Measurements from ENCODE around the gene SV2A. TPM values are rescaled to one million over a fixed set of nuclear protein-coding genes. Genes with fewer than 3 reads are reported as not detected.
A peak's percentile ranks its signal among the peaks of the same experiment; 100 is the strongest.
"Not testable (repeated sequence)": the region's sequence is repeated elsewhere in the genome, so short reads cannot be mapped to it uniquely, and the experiment has no call there.

The SV2A gene
- total RNA-seq, 2 donors from 2014 or later = 25.6 to 26.2 TPM

DNA sequence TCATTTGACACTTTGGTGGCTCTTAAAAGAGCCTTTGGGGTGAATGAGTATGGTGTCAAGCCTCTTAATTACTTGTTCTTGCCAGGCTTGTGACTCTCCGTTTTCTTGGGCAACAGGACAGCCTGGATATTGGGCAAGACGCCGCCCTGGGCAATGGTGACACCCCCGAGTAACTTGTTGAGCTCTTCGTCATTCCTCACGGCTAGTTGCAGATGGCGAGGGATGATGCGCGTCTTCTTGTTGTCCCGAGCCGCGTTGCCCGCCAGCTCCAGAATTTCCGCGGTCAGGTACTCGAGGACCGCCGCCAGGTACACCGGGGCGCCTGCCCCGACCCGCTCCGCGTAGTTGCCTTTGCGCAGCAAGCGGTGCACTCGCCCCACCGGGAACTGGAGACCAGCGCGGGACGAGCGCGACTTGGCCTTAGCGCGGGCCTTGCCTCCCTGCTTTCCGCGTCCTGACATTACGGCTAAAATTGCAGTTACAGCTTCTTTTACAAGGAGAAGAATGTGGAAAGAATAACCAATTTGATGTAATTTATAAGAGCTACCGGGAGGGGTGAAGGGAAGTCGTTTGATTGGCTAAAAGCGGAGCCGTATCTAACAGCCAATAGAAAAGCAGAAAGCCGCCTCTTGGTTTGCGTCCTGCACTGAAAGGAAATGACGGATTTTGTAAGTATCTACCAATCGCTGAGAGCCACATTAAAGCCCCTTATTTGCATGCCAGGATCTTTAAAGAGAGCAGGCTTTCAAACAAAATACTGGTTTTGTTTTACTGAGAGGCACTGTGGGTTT lies 30.0 kb downstream of the SV2A start:
- no peaks in the 10 kb centered on the region for H3K9me3 ChIP-seq (ENCODE audit: control insufficient read depth, low read length)
- H3K27ac Mint-ChIP-seq = no peak overlapping the region
- H3K4me3 ChIP-seq (ENCODE audit: low read length) = peak overlapping the region; percentile 89
- no peaks in the 10 kb centered on the region for H3K36me3 Mint-ChIP-seq (ENCODE audit: low read depth)
- H3K4me3 Mint-ChIP-seq = no peak overlapping the region
- peak; percentile 90 for DNase-seq
- no peaks in the 10 kb centered on the region for H3K27me3 Mint-ChIP-seq (ENCODE audit: insufficient read depth)
- H3K4me1 Mint-ChIP-seq = no peaks in the 10 kb centered on the region
- no peaks in the 10 kb centered on the region for H3K9me3 Mint-ChIP-seq
- no peaks in the 10 kb centered on the region for H3K36me3 ChIP-seq (ENCODE audit: control insufficient read depth, insufficient read depth, low read length)
- peak overlapping the region; percentile 98 for H3K27ac ChIP-seq (ENCODE audit: low read depth, low read length)
- TF ChIP-seq, protein P1, sequence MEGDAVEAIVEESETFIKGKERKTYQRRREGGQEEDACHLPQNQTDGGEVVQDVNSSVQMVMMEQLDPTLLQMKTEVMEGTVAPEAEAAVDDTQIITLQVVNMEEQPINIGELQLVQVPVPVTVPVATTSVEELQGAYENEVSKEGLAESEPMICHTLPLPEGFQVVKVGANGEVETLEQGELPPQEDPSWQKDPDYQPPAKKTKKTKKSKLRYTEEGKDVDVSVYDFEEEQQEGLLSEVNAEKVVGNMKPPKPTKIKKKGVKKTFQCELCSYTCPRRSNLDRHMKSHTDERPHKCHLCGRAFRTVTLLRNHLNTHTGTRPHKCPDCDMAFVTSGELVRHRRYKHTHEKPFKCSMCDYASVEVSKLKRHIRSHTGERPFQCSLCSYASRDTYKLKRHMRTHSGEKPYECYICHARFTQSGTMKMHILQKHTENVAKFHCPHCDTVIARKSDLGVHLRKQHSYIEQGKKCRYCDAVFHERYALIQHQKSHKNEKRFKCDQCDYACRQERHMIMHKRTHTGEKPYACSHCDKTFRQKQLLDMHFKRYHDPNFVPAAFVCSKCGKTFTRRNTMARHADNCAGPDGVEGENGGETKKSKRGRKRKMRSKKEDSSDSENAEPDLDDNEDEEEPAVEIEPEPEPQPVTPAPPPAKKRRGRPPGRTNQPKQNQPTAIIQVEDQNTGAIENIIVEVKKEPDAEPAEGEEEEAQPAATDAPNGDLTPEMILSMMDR (conservative IDR thresholded peaks at IDR 0.05) = no peak
- peak overlapping the region; percentile 84 for H3K9ac ChIP-seq (ENCODE audit: extremely low read depth, low read length, poor library complexity, severe bottlenecking)
- no peaks in the 10 kb centered on the region for H3K4me1 ChIP-seq (ENCODE audit: control insufficient read depth, insufficient read depth, low read length)
- no peaks in the 10 kb centered on the region for H3K27me3 ChIP-seq (ENCODE audit: control insufficient read depth, insufficient read depth, low read length, poor library complexity, severe bottlenecking)
- 0% methylated on average over 41 to 46 of the region's 46 CpGs for WGBS, 2 experiments (ENCODE audit: insufficient coverage in 1 of 2, insufficient read length in 1 of 2)

DNA sequence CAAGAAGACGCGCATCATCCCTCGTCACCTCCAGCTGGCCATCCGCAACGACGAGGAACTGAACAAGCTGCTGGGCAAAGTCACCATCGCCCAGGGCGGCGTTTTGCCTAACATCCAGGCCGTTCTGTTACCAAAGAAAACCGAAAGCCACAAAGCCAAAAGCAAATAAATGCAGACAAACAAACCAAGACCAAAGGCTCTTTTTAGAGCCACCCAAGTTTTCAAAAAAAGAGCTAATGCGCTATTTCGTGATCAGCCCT lies 30.5 kb downstream of the SV2A start:
- H3K27me3 ChIP-seq (ENCODE audit: control insufficient read depth, insufficient read depth, low read length, poor library complexity, severe bottlenecking); H3K4me1 ChIP-seq (ENCODE audit: control insufficient read depth, insufficient read depth, low read length); H3K4me1 Mint-ChIP-seq; H3K27ac Mint-ChIP-seq; H3K9me3 ChIP-seq (ENCODE audit: control insufficient read depth, low read length); H3K36me3 ChIP-seq (ENCODE audit: control insufficient read depth, insufficient read depth, low read length); DNase-seq; H3K36me3 Mint-ChIP-seq (ENCODE audit: low read depth); H3K4me3 Mint-ChIP-seq; H3K9me3 Mint-ChIP-seq; H3K27me3 Mint-ChIP-seq (ENCODE audit: insufficient read depth): not testable (repeated sequence)
- peak overlapping the region; percentile 84 for H3K9ac ChIP-seq (ENCODE audit: extremely low read depth, low read length, poor library complexity, severe bottlenecking)
- peak overlapping the region; percentile 89 for H3K4me3 ChIP-seq (ENCODE audit: low read length)
- 0% methylated on average over 2 to 13 of the region's 13 CpGs for WGBS, 2 experiments (ENCODE audit: insufficient coverage in 1 of 2, insufficient read length in 1 of 2)
- peak overlapping the region; percentile 98 for H3K27ac ChIP-seq (ENCODE audit: low read depth, low read length)

DNA sequence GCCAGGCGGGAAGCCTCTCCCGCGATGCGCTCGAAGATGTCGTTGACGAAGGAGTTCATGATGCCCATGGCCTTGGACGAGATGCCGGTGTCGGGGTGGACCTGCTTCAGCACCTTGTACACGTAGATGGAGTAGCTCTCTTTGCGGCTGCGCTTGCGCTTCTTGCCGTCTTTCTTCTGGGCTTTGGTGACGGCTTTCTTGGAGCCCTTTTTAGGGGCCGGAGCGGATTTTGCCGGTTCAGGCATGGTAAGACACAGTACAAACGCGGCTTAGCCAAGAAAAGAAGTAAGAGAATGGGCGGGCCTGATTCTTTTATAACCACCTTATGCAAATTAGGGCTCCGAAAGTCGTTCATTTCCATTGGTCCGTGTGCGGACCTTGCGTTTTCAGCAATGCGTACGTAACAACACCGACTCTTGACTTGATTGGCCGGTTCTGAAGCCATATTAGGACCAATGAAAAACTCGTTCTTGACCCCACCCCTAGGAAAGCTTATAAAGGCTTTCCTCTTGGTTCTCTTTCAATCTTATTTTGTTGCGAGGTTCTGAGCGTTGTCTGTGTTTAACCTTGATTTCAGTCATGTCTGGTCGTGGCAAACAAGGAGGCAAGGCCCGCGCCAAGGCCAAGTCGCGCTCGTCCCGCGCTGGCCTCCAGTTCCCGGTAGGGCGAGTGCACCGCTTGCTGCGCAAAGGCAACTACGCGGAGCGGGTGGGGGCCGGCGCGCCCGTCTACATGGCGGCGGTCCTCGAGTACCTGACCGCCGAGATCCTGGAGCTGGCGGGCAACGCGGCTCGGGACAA lies 31.0 kb downstream of the SV2A start:
- no peaks in the 10 kb centered on the region for H3K36me3 Mint-ChIP-seq (ENCODE audit: low read depth)
- Histone ChIP-seq H3K4me3 (ENCODE audit: low read length) (peak overlapping the region; percentile 89), H3K27me3 (ENCODE audit: control insufficient read depth, insufficient read depth, low read length, poor library complexity, severe bottlenecking) (no peaks in the 10 kb centered on the region), H3K27ac (ENCODE audit: low read depth, low read length) (peak overlapping the region; percentile 98), H3K36me3 (ENCODE audit: control insufficient read depth, insufficient read depth, low read length) (no peaks in the 10 kb centered on the region), H3K9me3 (ENCODE audit: control insufficient read depth, low read length) (no peaks in the 10 kb centered on the region), H3K4me1 (ENCODE audit: control insufficient read depth, insufficient read depth, low read length) (no peaks in the 10 kb centered on the region), H3K9ac (ENCODE audit: extremely low read depth, low read length, poor library complexity, severe bottlenecking) (peak overlapping the region; percentile 84)
- TF ChIP-seq, protein P1 (conservative IDR thresholded peaks at IDR 0.05) = no peak
- H3K27ac Mint-ChIP-seq = no peak overlapping the region
- H3K9me3 Mint-ChIP-seq = no peaks in the 10 kb centered on the region
- DNase-seq = peak; percentile 96
- H3K4me3 Mint-ChIP-seq = no peak overlapping the region
- 0 to 1% methylated on average over 41 to 62 of the region's 62 CpGs for WGBS, 2 experiments (ENCODE audit: insufficient coverage in 1 of 2, insufficient read length in 1 of 2)
- no peaks in the 10 kb centered on the region for H3K27me3 Mint-ChIP-seq (ENCODE audit: insufficient read depth)
- H3K4me1 Mint-ChIP-seq = no peaks in the 10 kb centered on the region

GRCh38 chr1:149886121-149886395 lies 31.6 kb downstream of the SV2A start:
- not testable (repeated sequence) for H3K27ac Mint-ChIP-seq; H3K27me3 Mint-ChIP-seq (ENCODE audit: insufficient read depth); H3K4me1 ChIP-seq (ENCODE audit: control insufficient read depth, insufficient read depth, low read length); H3K4me1 Mint-ChIP-seq; H3K27me3 ChIP-seq (ENCODE audit: control insufficient read depth, insufficient read depth, low read length, poor library complexity, severe bottlenecking); H3K9me3 ChIP-seq (ENCODE audit: control insufficient read depth, low read length); H3K4me3 Mint-ChIP-seq; H3K36me3 Mint-ChIP-seq (ENCODE audit: low read depth); H3K36me3 ChIP-seq (ENCODE audit: control insufficient read depth, insufficient read depth, low read length); H3K9me3 Mint-ChIP-seq
- peak overlapping the region; percentile 84 for H3K9ac ChIP-seq (ENCODE audit: extremely low read depth, low read length, poor library complexity, severe bottlenecking)
- WGBS, 2 experiments (ENCODE audit: insufficient coverage in 1 of 2, insufficient read length in 1 of 2) = 0% methylated on average over 7 to 19 of the region's 19 CpGs
- peak overlapping the region; percentile 89 for H3K4me3 ChIP-seq (ENCODE audit: low read length)
- peak; percentile 47 for DNase-seq
- peak overlapping the region; percentile 98 for H3K27ac ChIP-seq (ENCODE audit: low read depth, low read length)
